ENCODE measurements around the gene HTR2A.
"Not testable (repeated sequence)": the region's sequence is repeated elsewhere in the genome, so short reads cannot be mapped to it uniquely, and the experiment has no call there.

Gene HTR2A

GRCh38 chr13:46866150-46866549 is 30.7 kb downstream of the HTR2A start:
- peak; percentile 40 for DNase-seq

GRCh38 chr13:46864941-46865340 is 31.9 kb downstream of the HTR2A start:
- DNase-seq: no peak

- DNase-seq: no peak
These were observed 34.9 kb downstream of the HTR2A start for GRCh38 chr13:46861959-46862358.

GRCh38 chr13:46860722-46861121 is 36.1 kb downstream of the HTR2A start:
- no peak for DNase-seq

- no peak for DNase-seq
These were observed 38.1 kb downstream of the HTR2A start for GRCh38 chr13:46858776-46859175.

GRCh38 chr13:46858163-46858562 is 38.7 kb downstream of the HTR2A start:
- no peak for DNase-seq

- DNase-seq: no peak
These were observed 41.2 kb downstream of the HTR2A start for GRCh38 chr13:46855664-46856063.

- no peak for DNase-seq
These were observed 41.7 kb downstream of the HTR2A start for GRCh38 chr13:46855166-46855565.

GRCh38 chr13:46852168-46852567 is 44.7 kb downstream of the HTR2A start:
- DNase-seq: no peak

GRCh38 chr13:46850214-46850613 is 46.6 kb downstream of the HTR2A start:
- DNase-seq: no peak

- DNase-seq: no peak
These were observed 50.1 kb downstream of the HTR2A start for GRCh38 chr13:46846726-46847125.

GRCh38 chr13:46845146-46845545 is 51.7 kb downstream of the HTR2A start:
- DNase-seq: no peak

- DNase-seq: no peak
These were observed 52.4 kb downstream of the HTR2A start for GRCh38 chr13:46844431-46844830.

GRCh38 chr13:46839399-46839798 is 57.5 kb downstream of the HTR2A start:
- no peak for DNase-seq

GRCh38 chr13:46834657-46835056 is 62.2 kb downstream of the HTR2A start:
- no peak for DNase-seq

- DNase-seq: peak; percentile 21
These were observed 65.2 kb downstream of the HTR2A start for GRCh38 chr13:46831588-46832194.

GRCh38 chr13:46830405-46831005 is 66.3 kb downstream of the HTR2A start:
- DNase-seq: no peak

- DNase-seq: no peak
These were observed 74.3 kb downstream of the HTR2A start for GRCh38 chr13:46822551-46822950.

- DNase-seq: no peak
These were observed 78.9 kb downstream of the HTR2A start for GRCh38 chr13:46817838-46818476.

- DNase-seq: no peak
These were observed 79.8 kb downstream of the HTR2A start for GRCh38 chr13:46817095-46817494.

GRCh38 chr13:46816371-46816770 is 80.5 kb downstream of the HTR2A start:
- DNase-seq: no peak

- no peak for DNase-seq
These were observed 84.5 kb downstream of the HTR2A start for GRCh38 chr13:46812301-46812797.

GRCh38 chr13:46810440-46810839 is 86.4 kb downstream of the HTR2A start:
- DNase-seq: no peak

GRCh38 chr13:46804921-46805320 is 91.9 kb downstream of the HTR2A start:
- not testable (repeated sequence) for DNase-seq
